ENCODE data around the gene GALNT2.

The GALNT2 gene

GRCh38 chr1:230099465-230099864, 32.4 kb downstream of the GALNT2 start:
- Histone ChIP-seq H3K4me2 (ENCODE audit: insufficient read depth, low read length) (no peak overlapping the region), H3K27me3 (ENCODE audit: insufficient read depth, low read length, poor library complexity) (no peaks in the 10 kb centered on the region)
- no peak for DNase-seq

GRCh38 chr1:230100932-230101331, 33.9 kb downstream of the GALNT2 start:
- ATAC-seq (ENCODE audit: insufficient read depth, low read depth) = no peak
- TF ChIP-seq EZH2 (IDR thresholded peaks at IDR 0.05; ENCODE audit: borderline replicate concordance, low read depth, low read length, severe bottlenecking) = no peak
- no peak for TF ChIP-seq CTCF (IDR thresholded peaks at IDR 0.05; ENCODE audit: borderline replicate concordance, extremely low read depth, low read length, poor library complexity, severe bottlenecking)
- no peak overlapping the region for H3K4me2 ChIP-seq (ENCODE audit: insufficient read depth, low read length)
- H3K4me1 ChIP-seq (ENCODE audit: insufficient read depth, low read length) = peaks cover 99% of the 10 kb centered on the region
- H3K27ac ChIP-seq (ENCODE audit: low read length) = peak overlapping the region; percentile 86
- no peak overlapping the region for H3K4me3 ChIP-seq (ENCODE audit: low read depth in 1 of 2, low read length in 2 of 2)
- peaks cover 61% of the 10 kb centered on the region for H3K36me3 ChIP-seq (ENCODE audit: insufficient read depth, low read length)
- 0 out of 2 replicates have a peak overlapping the region, but pooled peaks have one; percentile 49 for H3K9ac ChIP-seq (ENCODE audit: low read depth, low read length)
- no peaks in the 10 kb centered on the region for H3K9me3 ChIP-seq (ENCODE audit: insufficient read depth, low read length, severe bottlenecking)
- H4K20me1 ChIP-seq (ENCODE audit: insufficient read depth, low read length) = peaks cover 68% of the 10 kb centered on the region
- no peaks in the 10 kb centered on the region for H3K27me3 ChIP-seq (ENCODE audit: insufficient read depth, low read length, poor library complexity)
- peaks cover 100% of the 10 kb centered on the region for H3K79me2 ChIP-seq (ENCODE audit: insufficient read depth, low read length)
- H2AFZ ChIP-seq (ENCODE audit: low read depth, low read length) = no peak overlapping the region
- no peak for DNase-seq

More at GRCh38 chr1:230099465-230099864, 32.4 kb downstream of the GALNT2 start:
- Histone ChIP-seq H3K79me2 (ENCODE audit: insufficient read depth, low read length) (peaks cover 100% of the 10 kb centered on the region), H4K20me1 (ENCODE audit: insufficient read depth, low read length) (peaks cover 68% of the 10 kb centered on the region), H3K9me3 (ENCODE audit: insufficient read depth, low read length, severe bottlenecking) (no peaks in the 10 kb centered on the region), H3K4me3 (ENCODE audit: low read depth in 1 of 2, low read length in 2 of 2) (no peak overlapping the region), H3K27ac (ENCODE audit: low read length) (peak overlapping the region; percentile 73), H3K4me1 (ENCODE audit: insufficient read depth, low read length) (peaks cover 99% of the 10 kb centered on the region), H2AFZ (ENCODE audit: low read depth, low read length) (no peak overlapping the region), H3K36me3 (ENCODE audit: insufficient read depth, low read length) (peaks cover 63% of the 10 kb centered on the region), H3K9ac (ENCODE audit: low read depth, low read length) (0 out of 2 replicates have a peak overlapping the region, but pooled peaks have one; percentile 8)
- ATAC-seq (ENCODE audit: insufficient read depth, low read depth) = no peak
- TF ChIP-seq CTCF (IDR thresholded peaks at IDR 0.05; ENCODE audit: borderline replicate concordance, extremely low read depth, low read length, poor library complexity, severe bottlenecking) = no peak
- no peak for TF ChIP-seq EZH2 (IDR thresholded peaks at IDR 0.05; ENCODE audit: borderline replicate concordance, low read depth, low read length, severe bottlenecking)

- Histone ChIP-seq H4K20me1 (ENCODE audit: insufficient read depth, low read length) (peaks cover 68% of the 10 kb centered on the region), H3K4me2 (ENCODE audit: insufficient read depth, low read length) (peak overlapping the region; percentile 27; the same call in 1 of the 2 replicates), H2AFZ (ENCODE audit: low read depth, low read length) (no peak overlapping the region), H3K27me3 (ENCODE audit: insufficient read depth, low read length, poor library complexity) (no peaks in the 10 kb centered on the region), H3K79me2 (ENCODE audit: insufficient read depth, low read length) (peaks cover 100% of the 10 kb centered on the region), H3K9ac (ENCODE audit: low read depth, low read length) (peak overlapping the region; percentile 49), H3K4me3 (ENCODE audit: low read depth in 1 of 2, low read length in 2 of 2) (no peak overlapping the region), H3K9me3 (ENCODE audit: insufficient read depth, low read length, severe bottlenecking) (no peaks in the 10 kb centered on the region), H3K27ac (ENCODE audit: low read length) (peak overlapping the region; percentile 86), H3K4me1 (ENCODE audit: insufficient read depth, low read length) (peaks cover 99% of the 10 kb centered on the region), H3K36me3 (ENCODE audit: insufficient read depth, low read length) (peaks cover 61% of the 10 kb centered on the region)
- TF ChIP-seq CTCF (IDR thresholded peaks at IDR 0.05; ENCODE audit: borderline replicate concordance, extremely low read depth, low read length, poor library complexity, severe bottlenecking) = no peak
- no peak for TF ChIP-seq EZH2 (IDR thresholded peaks at IDR 0.05; ENCODE audit: borderline replicate concordance, low read depth, low read length, severe bottlenecking)
- ATAC-seq (ENCODE audit: insufficient read depth, low read depth) (no peak), DNase-seq (no peak)
Measured at GRCh38 chr1:230101556-230101955, 34.5 kb downstream of the GALNT2 start.

Measured in DND-41 (cell line).